Liver (tissue), 9 donors: ENCODE data around the gene CDK17. TPM values are rescaled to one million over a fixed set of nuclear protein-coding genes. Genes with fewer than 3 reads are reported as not detected.

ENCODE experiments used
- DNase-seq: peaks from one replicate; pipeline ENCODE4 v3.0.0-alpha.2; 2017; ENCODE audit warnings: low spot score
- H3K27ac ChIP-seq, 2 donors: one replicate each; pipeline ENCODE4 v1.7.0; 2013; ENCODE audit warnings: inconsistent platforms in 2 of 2, low read length in 2 of 2, control low read depth in 1 of 2, low read depth in 1 of 2, mild to moderate bottlenecking in 1 of 2
- H3K27me3 ChIP-seq, 4 donors: one replicate each; pipeline versions ENCODE4 v1.6.1 to v1.7.0; 2013; ENCODE audit warnings: low read length in 3 of 4, inconsistent platforms in 1 of 4, mild to moderate bottlenecking in 1 of 4, moderate library complexity in 1 of 4; ENCODE audit not compliant: control insufficient read depth in 4 of 4, insufficient read depth in 4 of 4
- H3K36me3 ChIP-seq, 4 donors: one replicate each; pipeline versions ENCODE4 v1.6.1 to v1.7.0; 2013; ENCODE audit warnings: low read length in 3 of 4, mild to moderate bottlenecking in 3 of 4, low read depth in 1 of 4, moderate library complexity in 1 of 4; ENCODE audit not compliant: control insufficient read depth in 4 of 4, insufficient read depth in 3 of 4
- H3K4me1 ChIP-seq, 4 donors: one replicate each; pipeline versions ENCODE4 v1.6.1 to v1.7.0; 2013; ENCODE audit warnings: low read length in 3 of 4, mild to moderate bottlenecking in 3 of 4, moderate library complexity in 1 of 4; ENCODE audit not compliant: control insufficient read depth in 4 of 4, insufficient read depth in 4 of 4
- H3K4me3 ChIP-seq, 3 donors: one replicate each; pipeline versions ENCODE4 v1.6.1 to v1.7.0; 2013; ENCODE audit warnings: low read length in 3 of 3, control low read depth in 1 of 3, low read depth in 1 of 3, mild to moderate bottlenecking in 1 of 3
- H3K9ac ChIP-seq, 2 donors: one replicate each; pipeline ENCODE4 v1.7.0; 2013; ENCODE audit warnings: low read length in 2 of 2, mild to moderate bottlenecking in 2 of 2, moderate library complexity in 2 of 2, control low read depth in 1 of 2, low read depth in 1 of 2
- H3K9me3 ChIP-seq, 4 donors: one replicate each; pipeline versions ENCODE4 v1.6.1 to v1.7.0; 2013; ENCODE audit warnings: low read length in 3 of 4; ENCODE audit not compliant: control insufficient read depth in 4 of 4
- CTCF ChIP-seq: fragments of 150-350 bp; IDR thresholded peaks from 2 replicates; pipeline ENCODE4 v1.5.1; 2017; ENCODE audit warnings: improper control_type of control experiment, low read depth, low read length; ENCODE audit not compliant: missing input control
- EGR1 ChIP-seq, 2 donors: IDR thresholded peaks; 2 replicates each; pipeline ENCODE4 v1.6.1; 2016 to 2018; ENCODE audit warnings: antibody characterized with exemption in 2 of 2, low read depth in 2 of 2
- GABPA ChIP-seq, 2 donors: IDR thresholded peaks in 1 of 2; conservative IDR thresholded peaks in 1 of 2; 2 replicates each; pipeline ENCODE4 v1.6.1; 2016; ENCODE audit warnings: antibody characterized with exemption in 2 of 2, mild to moderate bottlenecking in 1 of 2, moderate library complexity in 1 of 2
- HNF4A ChIP-seq, 2 donors: conservative IDR thresholded peaks; 2 replicates each; pipeline ENCODE4 v1.6.1; 2016; ENCODE audit warnings: antibody characterized with exemption in 2 of 2, mild to moderate bottlenecking in 2 of 2
- JUND ChIP-seq, 2 donors: IDR thresholded peaks; 2 replicates each; pipeline ENCODE4 v1.6.1; 2016; ENCODE audit warnings: antibody characterized with exemption in 2 of 2
- NR2F2 ChIP-seq: IDR thresholded peaks from 2 replicates; pipeline ENCODE4 v1.6.1; 2016; ENCODE audit warnings: antibody characterized with exemption
- RAD21 ChIP-seq, 2 donors: IDR thresholded peaks; 2 replicates each; pipeline ENCODE4 v1.6.1; 2016; ENCODE audit warnings: antibody characterized with exemption in 2 of 2, mild to moderate bottlenecking in 2 of 2
- RXRA ChIP-seq, 2 donors: IDR thresholded peaks; 2 replicates each; pipeline ENCODE4 v1.6.1; 2017 to 2018; ENCODE audit warnings: antibody characterized with exemption in 2 of 2, mild to moderate bottlenecking in 1 of 2
- SP1 ChIP-seq: IDR thresholded peaks from 2 replicates; pipeline ENCODE4 v1.6.1; 2018; ENCODE audit warnings: antibody characterized with exemption, mild to moderate bottlenecking
- TAF1 ChIP-seq: conservative IDR thresholded peaks from 2 replicates; pipeline ENCODE4 v1.6.1; 2016; ENCODE audit warnings: antibody characterized with exemption, mild to moderate bottlenecking
- YY1 ChIP-seq: IDR thresholded peaks from 2 replicates; pipeline ENCODE4 v1.6.1; 2016; ENCODE audit warnings: antibody characterized with exemption, mild to moderate bottlenecking
- ZBTB33 ChIP-seq: IDR thresholded peaks from 2 replicates; pipeline ENCODE4 v1.6.1; 2016; ENCODE audit warnings: antibody characterized with exemption
- WGBS: extraction: QIAGEN DNeasy Blood & Tissue Kit; methylation state at CpG from one replicate; pipeline ENCODE4 v1.1.7; 2013; 5-methylcytosine and 5-hydroxymethylcytosine counted together
- polyA plus RNA-seq, 2 donors: library from polyadenylated mRNA; stranded (reverse) in 1 of 2; unstranded in 1 of 2; fragments of 200-250 nt in 1 of 2; fragments of >200 nt in 1 of 2; fragmentation: Nextera tagmentation in 1 of 2; extraction: Ambion mirVana in 1 of 2; gene quantifications; one replicate each; pipeline versions ENCODE4 v1.2.1 to v1.2.3, GENCODE V29; 2013 to 2015
- total RNA-seq, 2 donors: library from RNA; depleted of rRNA; stranded (reverse); fragments of >200 nt; gene quantifications; one replicate each; pipeline ENCODE4 v1.2.3, GENCODE V29; 2014
- donor health status: healthy.
- donor health status: healthy.
- donor health status: healthy.
- donor health status: healthy.
- donor health status: healthy.

CDK17 gene
- total and polyA plus RNA-seq, 4 donors = 4.8 to 25.2 (median 14.9) TPM

GRCh38 chr12:96364092-96364700 lies 36.0 kb downstream of the CDK17 start:
- H3K36me3 ChIP-seq = no peaks in the 10 kb centered on the region
- H3K9ac ChIP-seq = no peak overlapping the region
- H3K4me1 ChIP-seq = peaks cover 0 to 21% (median 10%) of the 10 kb centered on the region in 4 donors
- 94% methylated on average over 3 of the region's 3 CpGs for WGBS
- TF ChIP-seq NR2F2 = no peak
- no peak for TF ChIP-seq CTCF
- TF ChIP-seq YY1 = no peak
- TF ChIP-seq TAF1 = no peak
- TF ChIP-seq RAD21 (IDR thresholded peaks at IDR 0.05) = no peak
- no peak for TF ChIP-seq RXRA (IDR thresholded peaks at IDR 0.05)
- no peak for TF ChIP-seq HNF4A (conservative IDR thresholded peaks at IDR 0.05)
- no peak for TF ChIP-seq SP1
- no peak overlapping the region for H3K27ac ChIP-seq
- H3K4me3 ChIP-seq = no peak overlapping the region
- no peaks in the 10 kb centered on the region for H3K9me3 ChIP-seq
- no peaks in the 10 kb centered on the region for H3K27me3 ChIP-seq
- no peak for DNase-seq

GRCh38 chr12:96361074-96361473 lies 39.2 kb downstream of the CDK17 start:
- peaks cover 0 to 9% (median 2%) of the 10 kb centered on the region in 4 donors for H3K4me1 ChIP-seq

GRCh38 chr12:96360550-96360949 lies 39.7 kb downstream of the CDK17 start:
- no peak for DNase-seq
- WGBS = 78% methylated on average over 1 of the region's 1 CpG
- peaks cover 0 to 9% (median 2%) of the 10 kb centered on the region in 4 donors for H3K4me1 ChIP-seq

More at GRCh38 chr12:96361074-96361473, 39.2 kb downstream of the CDK17 start:
- no peaks in the 10 kb centered on the region for H3K36me3 ChIP-seq
- no peak overlapping the region for H3K9ac ChIP-seq
- 92% methylated on average over 4 of the region's 4 CpGs for WGBS
- H3K27ac ChIP-seq = no peak overlapping the region
- H3K9me3 ChIP-seq = no peaks in the 10 kb centered on the region
- no peak overlapping the region for H3K4me3 ChIP-seq
- H3K27me3 ChIP-seq = no peaks in the 10 kb centered on the region
- no peak for TF ChIP-seq NR2F2
- TF ChIP-seq JUND (IDR thresholded peaks at IDR 0.05) = no peak
- TF ChIP-seq ZBTB33 = no peak
- TF ChIP-seq SP1 = no peak
- no peak for DNase-seq

More at GRCh38 chr12:96360550-96360949, 39.7 kb downstream of the CDK17 start:
- Histone ChIP-seq H3K9me3 (no peaks in the 10 kb centered on the region), H3K9ac (no peak overlapping the region), H3K36me3 (no peaks in the 10 kb centered on the region), H3K27ac (no peak overlapping the region), H3K4me3 (no peak overlapping the region), H3K27me3 (no peaks in the 10 kb centered on the region)
- no peak for TF ChIP-seq GABPA (IDR thresholded peaks at IDR 0.05 in 1 of 2, conservative IDR thresholded peaks at IDR 0.05 in 1 of 2)
- no peak for TF ChIP-seq CTCF
- TF ChIP-seq YY1 = no peak
- TF ChIP-seq HNF4A (conservative IDR thresholded peaks at IDR 0.05) = peak; percentile 18 to 29
- no peak for TF ChIP-seq TAF1
- TF ChIP-seq EGR1 (IDR thresholded peaks at IDR 0.05; ENCODE audit: low read depth in 2 of 2) = no peak
